Neuronal stem cell (in vitro differentiated cells): Measurements from ENCODE around the gene ANKRD18A.
A peak's percentile ranks its signal among the peaks of the same experiment; 100 is the strongest.
"Not testable (repeated sequence)": the region's sequence is repeated elsewhere in the genome, so short reads cannot be mapped to it uniquely, and the experiment has no call there.

Experiments used
- DNase-seq: peaks from one replicate; pipeline ENCODE4 v3.0.0-alpha.2; 2013; ENCODE audit warnings: low spot score
- H2AFZ ChIP-seq: one replicate; pipeline ENCODE4 v1.6.1; 2013; ENCODE audit warnings: mild to moderate bottlenecking, low read length, inconsistent platforms
- H2AK5ac ChIP-seq: 2 replicates; pipeline ENCODE4 v1.6.1; 2013; ENCODE audit warnings: low read depth, mild to moderate bottlenecking, inconsistent platforms, low read length, moderate library complexity, mixed read lengths
- H2BK120ac ChIP-seq: 2 replicates; pipeline ENCODE4 v1.6.1; 2013; ENCODE audit warnings: low read depth, mild to moderate bottlenecking, inconsistent platforms, low read length, moderate library complexity, mixed read lengths
- H2BK12ac ChIP-seq: one replicate; pipeline ENCODE4 v1.6.1; 2013; ENCODE audit warnings: low read length, inconsistent platforms
- H2BK15ac ChIP-seq: 2 replicates; pipeline ENCODE4 v1.6.1; 2013; ENCODE audit warnings: mild to moderate bottlenecking, low read length, inconsistent platforms, mixed read lengths
- H2BK5ac ChIP-seq: one replicate; pipeline ENCODE4 v1.6.1; 2013; ENCODE audit warnings: inconsistent platforms, mild to moderate bottlenecking, low read length, moderate library complexity
- H3K14ac ChIP-seq: one replicate; pipeline ENCODE4 v1.6.1; 2013; ENCODE audit warnings: low read length, inconsistent platforms
- H3K18ac ChIP-seq: 2 replicates; pipeline ENCODE4 v1.6.1; 2013; ENCODE audit warnings: low read length, inconsistent platforms
- H3K23ac ChIP-seq: 2 replicates; pipeline ENCODE4 v1.6.1; 2013; ENCODE audit warnings: low read depth, mild to moderate bottlenecking, mixed read lengths, low read length, inconsistent platforms; ENCODE audit not compliant: poor library complexity
- H3K27ac ChIP-seq: replicated peaks from 3 replicates; pipeline ENCODE4 v1.5.1; 2013; ENCODE audit warnings: low read length, inconsistent platforms
- H3K27me3 ChIP-seq, 3 experiments: 2 replicates each; pipeline ENCODE4 v1.6.1; 2013; ENCODE audit warnings: low read length in 3 of 3, mild to moderate bottlenecking in 2 of 3, inconsistent platforms in 1 of 3, low read depth in 1 of 3, mixed read lengths in 1 of 3, moderate library complexity in 1 of 3; ENCODE audit not compliant: control insufficient read depth in 3 of 3, insufficient read depth in 3 of 3
- H3K36me3 ChIP-seq, 2 donors: replicated peaks in 1 of 2; 2 replicates each; pipeline ENCODE4 v1.6.1; 2013; ENCODE audit warnings: low read length in 2 of 2; ENCODE audit not compliant: control insufficient read depth in 2 of 2, insufficient read depth in 2 of 2
- H3K4ac ChIP-seq: 2 replicates; pipeline ENCODE4 v1.6.1; 2013; ENCODE audit warnings: inconsistent platforms, mild to moderate bottlenecking, low read length, moderate library complexity
- H3K4me1 ChIP-seq, 2 donors: 1 replicate in 1 of 2; 2 replicates in 1 of 2; pipeline ENCODE4 v1.6.1; 2013; ENCODE audit warnings: low read length in 2 of 2, low read depth in 1 of 2; ENCODE audit not compliant: control insufficient read depth in 2 of 2, insufficient read depth in 1 of 2
- H3K4me2 ChIP-seq: one replicate; pipeline ENCODE4 v1.6.1; 2013; ENCODE audit warnings: mild to moderate bottlenecking, low read length, inconsistent platforms; ENCODE audit not compliant: insufficient read depth, poor library complexity, severe bottlenecking
- H3K4me3 ChIP-seq, 2 donors: 2 replicates each; pipeline ENCODE4 v1.5.1; 2013; ENCODE audit warnings: low read length in 2 of 2, mild to moderate bottlenecking in 2 of 2, inconsistent platforms in 1 of 2, moderate library complexity in 1 of 2
- H3K79me1 ChIP-seq: one replicate; pipeline ENCODE4 v1.6.1; 2013; ENCODE audit warnings: low read depth, mild to moderate bottlenecking, inconsistent platforms, low read length, moderate library complexity
- H3K9ac ChIP-seq: one replicate; pipeline ENCODE4 v1.6.1; 2013; ENCODE audit warnings: mild to moderate bottlenecking, low read depth, low read length, inconsistent platforms; ENCODE audit not compliant: poor library complexity
- H3K9me3 ChIP-seq, 2 donors: replicated peaks in 1 of 2; 2 replicates each; pipeline versions ENCODE3 to v1.6.1; 2013; ENCODE audit warnings: low read length in 2 of 2, mild to moderate bottlenecking in 2 of 2, inconsistent platforms in 1 of 2, low read depth in 1 of 2, mixed read lengths in 1 of 2, moderate library complexity in 1 of 2; ENCODE audit not compliant: control insufficient read depth in 2 of 2, insufficient read depth in 1 of 2
- H4K8ac ChIP-seq: one replicate; pipeline ENCODE4 v1.6.1; 2013; ENCODE audit warnings: low read depth, mild to moderate bottlenecking, inconsistent platforms, low read length, moderate library complexity
- H4K91ac ChIP-seq: one replicate; pipeline ENCODE4 v1.6.1; 2013; ENCODE audit warnings: low read length, low read depth, mild to moderate bottlenecking, inconsistent platforms; ENCODE audit not compliant: poor library complexity
- WGBS, 2 donors: extraction: QIAGEN DNeasy Blood & Tissue Kit; methylation state at CpG; one replicate each; pipeline ENCODE4 v1.1.7; 2013; ENCODE audit warnings: missing lambda C conversion rate in 2 of 2, mixed read lengths in 1 of 2; ENCODE audit not compliant: insufficient read length in 2 of 2, insufficient replicate concordance in 1 of 2; ENCODE audit errors: extremely low coverage in 2 of 2; 5-methylcytosine and 5-hydroxymethylcytosine counted together

ANKRD18A gene

DNA sequence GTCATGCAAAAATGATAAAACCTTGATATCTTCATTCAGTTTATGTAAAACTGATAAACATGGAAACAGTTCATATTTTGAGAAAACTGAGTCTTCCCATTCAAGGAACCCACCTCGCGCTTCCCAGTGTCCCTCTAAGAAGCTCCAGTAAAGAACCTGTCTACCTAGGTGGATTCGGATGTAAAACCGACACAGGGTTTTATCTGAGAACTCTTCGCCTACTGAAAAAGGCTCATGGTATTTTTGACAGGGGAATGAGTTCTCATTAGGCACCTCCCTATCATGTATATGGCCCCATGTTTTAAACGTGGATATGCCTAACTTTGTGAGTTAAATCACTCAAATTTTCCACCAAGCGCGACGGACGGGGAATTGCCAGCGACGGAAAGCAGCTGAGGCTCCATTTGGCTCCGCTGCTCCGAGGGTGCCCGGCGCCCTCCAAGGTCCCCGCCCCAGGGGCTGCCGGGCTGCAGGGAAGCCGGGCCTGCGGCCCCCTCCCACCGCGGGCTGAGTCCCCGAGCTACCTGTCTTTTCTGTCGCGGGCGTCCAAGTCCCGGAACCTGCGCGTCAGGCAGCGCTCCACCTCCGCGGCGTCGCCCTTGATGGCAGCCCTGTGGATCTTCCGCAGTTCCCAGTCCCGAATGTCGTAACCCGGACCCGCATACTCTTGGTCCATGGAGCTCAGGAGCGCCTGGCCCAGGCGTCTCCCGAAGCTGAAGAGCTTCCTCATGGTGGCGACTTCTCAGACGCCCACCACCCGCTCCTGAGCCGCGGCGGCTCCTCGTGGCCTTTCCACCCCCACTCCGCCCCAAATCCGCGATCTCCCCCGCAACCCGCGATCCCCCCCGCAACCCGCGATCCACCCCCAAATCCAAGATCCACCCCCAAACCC is 594 bp downstream of the ANKRD18A start:
- H3K36me3 ChIP-seq = no peaks in the 10 kb centered on the region

GRCh38 chr9:38598029-38598745 is 22.2 kb downstream of the ANKRD18A start:
- not testable (repeated sequence) for H3K4ac ChIP-seq, H3K18ac ChIP-seq, H3K4me3 ChIP-seq, H2BK12ac ChIP-seq, H3K79me1 ChIP-seq, H2AK5ac ChIP-seq, H2BK15ac ChIP-seq, H3K4me1 ChIP-seq, H3K27ac ChIP-seq, H3K27me3 ChIP-seq, DNase-seq, H3K9ac ChIP-seq, H2AFZ ChIP-seq, H3K14ac ChIP-seq, H4K91ac ChIP-seq, H3K23ac ChIP-seq, H3K4me2 ChIP-seq, H2BK5ac ChIP-seq, H3K36me3 ChIP-seq, H2BK120ac ChIP-seq, H4K8ac ChIP-seq, H3K9me3 ChIP-seq
- WGBS, 2 donors = no CpG with 5 or more reads among the region's 2 CpGs

More for the DNA sequence above, 594 bp downstream of the ANKRD18A start:
- Histone ChIP-seq H3K14ac (no peak overlapping the region), H2BK12ac (no peak overlapping the region), H3K4ac (no peak overlapping the region), H3K23ac (no peak overlapping the region), H3K9me3 (peaks cover 0 to 8% of the 10 kb centered on the region in 2 donors), H4K8ac (no peak overlapping the region), H2AK5ac (no peak overlapping the region), H3K4me2 (peak overlapping the region; percentile 93), H2BK15ac (no peak overlapping the region), H3K4me1 (peaks cover 0 to 6% of the 10 kb centered on the region in 2 donors), H4K91ac (no peak overlapping the region), H2AFZ (peak overlapping the region; percentile 99), H3K9ac (peak overlapping the region; percentile 81), H3K27me3 (peaks cover 6 to 25% (median 20%) of the 10 kb centered on the region in 3 experiments), H2BK5ac (no peak overlapping the region), H3K18ac (peak overlapping the region; percentile 76), H3K27ac (no peak overlapping the region), H2BK120ac (no peak overlapping the region), H3K4me3 (peak overlapping the region; percentile 60 to 80), H3K79me1 (no peaks in the 10 kb centered on the region)
- no peak for DNase-seq
- WGBS, 2 donors = no CpG with 5 or more reads among the region's 58 CpGs

GRCh38 chr9:38595117-38595516 is 25.3 kb downstream of the ANKRD18A start:
- H3K4me1 ChIP-seq, H2BK15ac ChIP-seq, H4K91ac ChIP-seq, H2BK120ac ChIP-seq, H3K36me3 ChIP-seq, H4K8ac ChIP-seq, H3K4ac ChIP-seq, H3K14ac ChIP-seq, H3K9me3 ChIP-seq, H2BK5ac ChIP-seq, H3K4me3 ChIP-seq, DNase-seq, H2AFZ ChIP-seq, H2BK12ac ChIP-seq, H3K23ac ChIP-seq, H3K18ac ChIP-seq, H2AK5ac ChIP-seq, H3K27me3 ChIP-seq, H3K27ac ChIP-seq, H3K79me1 ChIP-seq, H3K9ac ChIP-seq, H3K4me2 ChIP-seq: not testable (repeated sequence)
- WGBS, 2 donors = no CpG with 5 or more reads among the region's 3 CpGs
